ENCODE results near the gene SMCO4.
"Not testable (repeated sequence)": the region's sequence is repeated elsewhere in the genome, so short reads cannot be mapped to it uniquely, and the experiment has no call there.

SMCO4 gene

GRCh38 chr11:93559681-93560080, 16.5 kb upstream of the SMCO4 start:
- DNase-seq, result no peak

DNA sequence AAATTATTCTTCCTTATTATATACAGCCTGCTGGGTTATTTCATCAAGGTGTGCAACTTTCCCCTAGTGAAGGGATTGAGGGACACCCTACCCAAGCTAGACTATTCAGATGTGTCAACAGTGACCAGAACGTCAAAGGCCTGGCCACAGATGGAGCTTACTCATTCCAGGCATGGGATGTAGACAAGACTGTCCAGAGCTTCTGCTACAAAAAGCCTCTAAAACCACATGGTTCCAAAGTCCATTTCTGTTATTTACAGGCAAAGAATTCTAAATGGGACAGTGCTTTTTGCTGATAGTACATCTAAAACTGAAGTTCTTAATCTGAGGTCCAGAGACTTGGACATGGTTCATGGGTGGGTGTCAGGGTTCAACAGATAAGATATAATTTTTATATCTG, 9.7 kb upstream of the SMCO4 start:
- DNase-seq, result no peak

DNA sequence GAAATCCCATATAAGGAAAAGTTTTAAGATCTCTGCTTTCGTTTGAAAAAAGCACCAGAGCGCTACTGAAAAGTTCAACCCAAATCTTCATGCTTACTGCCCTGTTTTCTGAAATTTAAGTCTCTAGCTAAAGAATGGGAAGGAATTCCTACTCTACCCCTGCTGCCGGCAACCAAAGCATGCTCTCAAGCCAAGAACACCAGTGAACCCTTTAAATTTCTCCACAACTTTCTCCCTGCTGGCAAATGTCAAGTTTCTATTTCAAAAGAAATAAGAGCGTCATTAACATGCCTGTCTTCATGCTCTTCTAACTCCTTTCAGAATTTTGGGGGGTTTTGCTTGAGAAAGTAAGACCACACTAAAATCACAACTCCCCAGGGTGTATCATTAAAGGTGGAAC, 6.8 kb upstream of the SMCO4 start:
- no peak for DNase-seq

- no peak for DNase-seq
These were observed 5.6 kb upstream of the SMCO4 start for GRCh38 chr11:93548679-93549319.

DNA sequence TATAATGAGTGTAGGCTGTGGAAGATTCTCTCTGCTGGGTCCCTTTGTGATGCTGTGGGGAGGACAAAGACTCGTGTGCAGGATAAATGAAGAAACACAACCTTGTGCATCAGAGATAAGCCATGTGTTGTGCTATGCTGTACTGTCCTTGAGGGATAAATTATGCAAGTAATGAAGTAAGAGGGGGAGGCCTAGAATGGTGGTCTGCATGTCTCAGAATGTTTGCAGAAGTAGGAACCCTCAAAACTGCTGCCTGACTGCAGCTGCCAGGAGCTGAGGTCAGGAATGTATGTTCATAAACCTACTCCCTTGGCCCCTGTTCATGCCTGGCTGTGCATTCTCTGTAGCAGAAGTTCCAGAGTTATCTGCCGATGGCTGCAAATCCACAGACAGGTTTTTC, 4.6 kb upstream of the SMCO4 start:
- no peak for DNase-seq

GRCh38 chr11:93547028-93547427, 3.8 kb upstream of the SMCO4 start:
- no peak for DNase-seq

DNA sequence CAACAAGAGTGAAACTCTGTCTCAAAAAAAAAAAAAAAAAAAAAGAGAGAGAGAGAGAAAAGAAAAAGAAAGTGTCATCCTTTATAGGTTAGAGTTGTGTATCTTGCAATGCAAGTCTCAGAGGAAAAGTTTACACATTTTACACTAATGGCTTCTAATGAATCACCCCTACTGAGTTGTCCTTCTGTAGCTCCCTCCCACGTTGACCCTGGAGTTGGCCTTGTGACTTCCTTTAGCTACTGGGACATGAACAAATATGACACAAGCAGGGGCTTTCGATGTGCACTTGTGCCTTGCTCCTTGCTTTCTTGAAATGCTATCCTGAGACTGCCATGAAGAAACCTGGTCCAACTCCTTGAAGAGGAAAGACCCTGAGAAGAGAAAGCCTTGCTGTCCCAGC, 2.4 kb upstream of the SMCO4 start:
- DNase-seq, result no peak

- DNase-seq, result no peak
These were observed 371 bp downstream of the SMCO4 start for GRCh38 chr11:93542811-93543229.

GRCh38 chr11:93541884-93542810, 1.0 kb downstream of the SMCO4 start:
- DNase-seq, result peak; percentile 43

GRCh38 chr11:93540896-93541553, 2.2 kb downstream of the SMCO4 start:
- no peak for DNase-seq

DNA sequence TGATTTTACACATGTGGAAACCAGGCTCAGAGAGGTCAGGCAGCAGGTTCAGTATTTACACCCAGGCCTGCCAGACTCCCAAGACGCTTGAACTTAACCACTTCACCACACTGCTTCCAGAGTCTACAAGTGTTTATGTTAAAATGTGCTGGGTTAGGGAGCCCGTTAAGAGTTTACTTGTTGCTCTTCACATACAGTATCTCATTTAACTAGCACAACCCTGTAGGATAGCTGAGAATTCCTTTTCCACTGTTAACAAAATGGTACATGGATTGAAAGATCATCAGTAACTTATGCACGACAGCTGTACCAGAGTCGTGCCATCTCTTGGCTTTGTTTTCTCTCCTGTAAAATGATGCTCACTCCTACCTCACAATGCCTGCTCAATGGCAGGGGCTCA, 2.9 kb downstream of the SMCO4 start:
- DNase-seq, result no peak

DNA sequence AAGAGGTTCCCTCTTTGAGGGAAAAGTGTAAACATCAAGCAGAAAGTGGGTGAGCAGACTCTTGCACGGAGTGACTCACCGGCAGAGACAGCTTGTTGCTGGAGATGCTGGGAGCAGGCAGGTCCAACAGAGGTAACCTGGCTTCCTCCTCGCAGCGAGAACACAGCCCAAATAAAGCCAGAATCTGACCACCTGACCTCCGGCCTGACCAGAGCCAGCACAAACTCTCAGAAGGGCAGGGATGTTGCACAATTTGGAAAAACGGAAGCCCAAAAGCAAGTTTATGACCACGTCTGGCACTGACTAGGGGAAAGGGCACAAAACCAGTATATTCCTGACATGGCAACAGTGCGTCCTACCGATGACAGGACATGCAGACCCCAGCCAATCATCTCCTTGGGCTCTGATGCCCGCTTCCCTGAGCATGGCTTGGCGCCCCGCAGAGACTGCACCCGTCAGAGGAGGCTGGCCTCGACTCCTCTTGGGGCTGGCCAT, 5.4 kb downstream of the SMCO4 start:
- no peak for DNase-seq

DNA sequence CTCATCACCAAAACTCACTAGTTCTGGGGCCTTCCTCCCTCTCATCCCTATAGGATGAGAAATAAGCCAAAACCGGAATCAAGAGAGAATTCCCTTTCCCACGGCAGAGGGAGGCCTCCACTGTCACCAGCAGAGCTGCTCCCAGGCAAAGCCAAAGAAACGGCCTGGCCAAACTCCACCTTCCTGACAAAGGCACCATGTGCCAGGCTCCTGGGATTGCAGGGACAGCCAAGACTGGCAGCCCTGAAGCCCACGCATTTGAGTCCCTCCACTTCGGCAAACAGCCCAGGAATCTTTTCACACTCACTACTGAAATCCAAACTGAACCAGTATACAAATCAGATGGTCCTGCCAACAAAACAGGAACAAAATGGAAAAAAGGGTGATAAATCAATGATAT, 6.1 kb downstream of the SMCO4 start:
- no peak for DNase-seq

DNA sequence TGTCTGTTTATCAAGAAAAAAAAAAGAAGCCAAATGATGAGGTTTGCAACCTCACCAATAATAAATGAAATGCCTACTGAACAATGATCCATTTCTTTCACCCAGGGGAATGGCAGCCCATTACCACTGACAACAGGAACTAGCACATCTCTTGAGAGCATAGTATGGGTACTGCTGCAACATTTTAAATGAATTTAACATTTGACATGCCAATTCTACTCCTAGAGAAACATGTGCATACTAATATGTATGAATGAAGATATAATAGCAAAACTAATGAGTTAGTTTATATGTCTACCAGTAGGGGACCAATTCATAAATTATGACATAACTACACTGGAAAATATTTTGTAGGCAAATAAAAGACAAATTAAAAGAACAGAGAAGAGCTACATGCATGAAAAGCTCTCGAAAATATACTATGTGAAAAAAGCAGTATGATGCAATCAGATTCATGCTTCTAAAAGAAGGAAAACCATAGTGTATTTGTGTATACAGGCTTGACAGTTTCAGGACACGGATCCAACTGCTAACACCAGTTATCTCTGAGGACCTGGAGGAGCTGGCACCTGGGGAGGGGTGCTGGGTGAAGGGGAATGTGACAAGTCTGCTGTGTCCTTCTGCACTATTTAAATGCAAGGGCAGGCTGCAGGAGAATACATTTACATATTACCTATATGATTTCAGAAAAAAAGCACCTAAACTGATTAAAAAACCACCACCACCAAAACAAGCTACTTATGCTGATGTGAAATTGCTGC, 6.9 kb downstream of the SMCO4 start:
- DNase-seq, result no peak

DNA sequence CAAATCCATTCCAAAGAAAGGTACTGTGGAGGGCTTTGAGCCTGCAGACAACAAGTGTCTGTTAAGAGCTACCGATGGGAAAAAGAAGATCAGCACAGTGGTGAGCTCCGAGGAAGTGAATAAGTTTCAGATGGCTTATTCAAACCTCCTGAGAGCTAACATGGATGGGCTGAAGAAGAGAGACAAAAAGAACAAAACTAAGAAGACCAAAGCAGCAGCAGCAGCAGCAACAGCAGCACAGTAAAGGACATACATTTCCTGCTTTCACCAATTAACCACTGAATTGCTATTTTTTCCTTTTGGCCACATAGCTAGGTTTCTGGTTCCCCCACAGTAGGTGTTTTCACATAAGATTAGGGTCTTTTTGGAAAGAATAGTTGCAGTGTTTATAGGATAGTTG, 7.6 kb downstream of the SMCO4 start:
- not testable (repeated sequence) for DNase-seq

- DNase-seq, result no peak
These were observed 10.4 kb downstream of the SMCO4 start for GRCh38 chr11:93532806-93533205.

DNA sequence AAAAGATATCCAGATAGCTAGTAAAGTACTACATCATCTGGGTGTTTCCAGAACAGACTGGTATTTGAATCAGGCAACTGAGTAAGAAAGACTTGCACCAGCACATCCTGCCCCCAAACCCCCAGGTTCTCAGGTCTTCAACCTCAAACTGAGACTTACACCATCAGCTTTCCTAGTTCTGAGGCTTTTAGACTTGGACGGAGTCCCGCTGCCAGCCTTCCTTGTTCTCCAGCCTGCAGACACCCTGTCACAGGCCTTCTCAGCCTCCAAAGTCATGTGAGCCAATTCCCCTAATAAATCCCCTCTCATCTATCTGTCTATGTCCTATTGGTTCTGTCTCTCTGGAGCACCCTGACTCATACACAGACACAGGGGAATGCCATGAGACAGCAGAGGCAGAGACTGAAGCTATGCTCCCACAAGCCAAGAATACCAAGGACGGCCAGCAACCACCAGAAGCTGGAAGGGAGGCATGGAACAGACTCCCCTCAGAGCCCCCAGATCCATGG, 10.9 kb downstream of the SMCO4 start:
- DNase-seq, result no peak

DNA sequence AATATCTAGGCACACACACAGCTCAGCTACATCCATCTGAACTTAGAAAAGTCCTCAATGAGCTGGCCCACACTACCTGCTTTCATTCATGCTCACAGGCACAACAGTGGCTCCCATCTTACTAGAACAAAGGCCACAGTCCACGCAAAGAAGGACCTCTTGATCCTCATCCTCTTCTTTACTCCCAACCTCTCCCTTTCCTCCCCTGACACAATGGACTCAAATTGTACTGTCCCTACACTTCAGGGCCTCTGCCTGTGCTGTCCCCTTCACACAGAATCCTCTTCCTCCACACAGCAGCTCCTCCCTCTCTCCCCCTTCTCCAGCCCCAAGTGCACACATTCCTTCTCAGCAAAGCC, 12.7 kb downstream of the SMCO4 start:
- no peak for DNase-seq

DNA sequence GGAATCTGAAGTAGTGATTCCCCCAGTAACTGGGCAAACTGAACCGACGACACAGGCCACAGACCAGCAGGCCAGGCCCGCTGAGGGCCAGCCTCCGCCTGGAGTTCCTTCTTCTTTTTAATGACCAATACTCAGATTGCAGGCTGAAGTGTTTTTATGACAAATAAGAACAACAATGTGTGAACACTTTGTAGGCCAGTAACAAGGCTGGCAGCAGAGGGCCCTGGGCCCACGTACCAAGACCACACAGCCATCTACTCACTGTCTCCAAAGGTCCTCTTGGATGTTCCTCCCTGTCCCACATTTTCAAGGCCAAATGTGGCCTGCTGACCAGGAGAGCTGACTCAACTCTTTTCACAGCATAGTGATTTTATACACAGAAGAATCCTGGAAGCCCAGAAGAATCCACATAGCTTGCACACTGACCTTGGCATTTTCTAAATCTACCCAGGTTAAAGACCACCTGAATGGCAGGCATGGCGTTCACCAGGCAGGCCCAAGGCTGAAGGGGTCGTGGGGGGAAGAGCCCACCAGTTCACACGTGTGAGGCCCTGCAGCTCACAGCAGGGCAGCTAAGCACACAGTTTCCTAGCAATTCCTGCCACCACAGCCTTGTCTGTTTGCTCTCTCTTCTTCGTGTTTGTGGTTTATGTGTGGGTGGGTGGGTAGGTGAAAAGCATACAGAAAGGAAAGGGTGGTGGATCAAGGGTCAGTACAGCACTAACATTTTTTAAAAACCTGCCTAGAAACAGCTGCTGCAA, 13.3 kb downstream of the SMCO4 start:
- no peak for DNase-seq

DNA sequence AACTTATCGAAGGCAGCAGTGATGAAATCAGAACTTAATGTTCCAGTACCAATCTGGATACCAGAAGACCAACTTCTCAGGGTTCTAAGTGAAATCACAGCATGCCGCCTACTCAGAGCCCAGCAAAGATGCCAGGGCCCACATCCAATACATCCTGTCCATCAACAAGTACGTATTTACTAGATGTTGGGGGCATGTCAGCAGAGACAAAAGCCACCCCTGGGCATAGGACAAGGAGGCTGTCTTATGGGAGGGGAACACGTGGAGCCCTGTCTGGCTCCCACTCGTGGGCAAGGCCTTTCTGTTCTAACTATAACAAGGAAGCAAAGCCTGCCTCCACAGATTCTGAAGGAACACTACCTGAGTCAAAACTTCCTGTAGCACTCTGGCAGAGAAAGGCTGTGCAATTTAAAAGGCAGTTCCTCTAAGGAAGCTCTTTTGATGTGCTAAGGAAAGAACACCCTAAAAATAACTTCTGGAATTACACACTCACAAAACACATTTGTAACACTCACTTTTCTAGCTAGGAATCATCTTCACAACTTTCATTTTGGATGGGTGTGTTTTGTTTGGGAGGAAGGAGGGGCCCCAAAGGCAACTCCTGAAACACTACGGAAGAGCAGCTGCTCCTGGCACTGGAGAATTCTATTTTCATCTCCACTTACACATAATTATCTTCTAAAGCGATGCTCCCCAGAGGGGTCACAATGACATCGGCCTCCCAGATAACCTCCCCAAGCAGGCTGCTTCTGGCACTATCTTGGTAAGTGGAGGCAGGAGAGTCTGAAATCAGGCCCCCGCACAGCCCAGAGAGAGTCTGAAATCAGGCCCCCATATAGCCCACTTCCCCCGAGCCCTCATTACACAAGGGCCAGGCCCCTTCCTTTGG, 14.2 kb downstream of the SMCO4 start:
- DNase-seq, result no peak

- no peak for DNase-seq
These were observed 14.9 kb downstream of the SMCO4 start for GRCh38 chr11:93528252-93528651.
